Stimulated activated CD8-positive, alpha-beta memory T cell treated with anti-CD3 and anti-CD28 coated beads, Interleukin-12 subunit alpha, Interleukin-12 subunit beta, amount 100 ng/mL, for 4 hours (primary cell): ENCODE data around the gene SIX3.

Source experiments
- DNase-seq: peaks from one replicate; pipeline ENCODE4 v3.0.0-alpha.2; 2020; ENCODE audit warnings: low read depth

The SIX3 gene

GRCh38 chr2:44941551-44942234, at the start of gene SIX3:
SIX3 (plus strand) TSS chr2:44941702; CDS start chr2:44942105, 403 bp downstream.
- DNase-seq: no peak

- no peak for DNase-seq
Measured at GRCh38 chr2:44894058-44894457, 47.4 kb upstream of the SIX3 start.

GRCh38 chr2:44895061-44895460, 46.4 kb upstream of the SIX3 start:
- no peak for DNase-seq

- DNase-seq: no peak
Measured at GRCh38 chr2:44897406-44897805, 44.1 kb upstream of the SIX3 start.

- no peak for DNase-seq
Measured at GRCh38 chr2:44902217-44903137, 39.0 kb upstream of the SIX3 start.

GRCh38 chr2:44904578-44904977, 36.9 kb upstream of the SIX3 start:
- DNase-seq: no peak

- DNase-seq: no peak
Measured at GRCh38 chr2:44906972-44907371, 34.5 kb upstream of the SIX3 start.

- no peak for DNase-seq
Measured at GRCh38 chr2:44909831-44910230, 31.7 kb upstream of the SIX3 start.

GRCh38 chr2:44912660-44913059, 28.8 kb upstream of the SIX3 start:
- DNase-seq: no peak

GRCh38 chr2:44916291-44916690, 25.2 kb upstream of the SIX3 start:
- no peak for DNase-seq

GRCh38 chr2:44918095-44918775, 23.3 kb upstream of the SIX3 start:
- no peak for DNase-seq

GRCh38 chr2:44920751-44921150, 20.8 kb upstream of the SIX3 start:
- no peak for DNase-seq

- DNase-seq: no peak
Measured at GRCh38 chr2:44922776-44923175, 18.7 kb upstream of the SIX3 start.

GRCh38 chr2:44925561-44926136, 15.9 kb upstream of the SIX3 start:
- no peak for DNase-seq

- DNase-seq: no peak
Measured at GRCh38 chr2:44926957-44927356, 14.5 kb upstream of the SIX3 start.

- DNase-seq: no peak
Measured at GRCh38 chr2:44927985-44928482, 13.5 kb upstream of the SIX3 start.

- DNase-seq: no peak
Measured at GRCh38 chr2:44928483-44929158, 12.9 kb upstream of the SIX3 start.

- no peak for DNase-seq
Measured at GRCh38 chr2:44929159-44929734, 12.3 kb upstream of the SIX3 start.

- DNase-seq: no peak
Measured at GRCh38 chr2:44929735-44930273, 11.7 kb upstream of the SIX3 start.

- no peak for DNase-seq
Measured at GRCh38 chr2:44930274-44931197, 11.0 kb upstream of the SIX3 start.
